Psoas muscle (tissue), 8 donors: Measurements from ENCODE around the gene OR1D5. TPM values are rescaled to one million over a fixed set of nuclear protein-coding genes. Genes with fewer than 3 reads are reported as not detected.

Experiments used
- ATAC-seq, 4 donors: fragments of 200-7000 bp; cut with Tn5 transposase; one replicate each; pipeline ENCODE4 v1.9.1; 2020; ENCODE audit warnings: moderate library complexity in 3 of 4, mild to moderate bottlenecking in 2 of 4
- DNase-seq, 2 donors: peaks; one replicate each; pipeline ENCODE4 v3.0.0-alpha.2; 2020
- H3K27ac ChIP-seq: fragments of 200-600 bp; one replicate; pipeline ENCODE4 v1.8.0; 2022
- H3K27me3 ChIP-seq, 3 donors: fragments of 200-600 bp in 1 of 3; one replicate each; pipeline versions ENCODE4 v1.6.1 to v1.8.0; 2013 to 2022; ENCODE audit warnings: low read length in 2 of 3, mild to moderate bottlenecking in 2 of 3, moderate library complexity in 1 of 3; ENCODE audit not compliant: insufficient read depth in 3 of 3
- H3K36me3 ChIP-seq, 2 donors: fragments of 200-600 bp in 1 of 2; one replicate each; pipeline versions ENCODE4 v1.6.1 to v1.8.0; 2013 to 2022; ENCODE audit warnings: low read depth in 1 of 2, mild to moderate bottlenecking in 1 of 2, moderate library complexity in 1 of 2; ENCODE audit not compliant: insufficient read depth in 1 of 2
- H3K4me1 ChIP-seq: fragments of 200-600 bp; one replicate; pipeline ENCODE4 v1.8.0; 2022
- H3K4me3 ChIP-seq: fragments of 200-600 bp; one replicate; pipeline ENCODE4 v1.8.0; 2022; ENCODE audit warnings: mild to moderate bottlenecking
- H3K9me3 ChIP-seq: fragments of 200-600 bp; one replicate; pipeline ENCODE4 v1.8.0; 2022
- WGBS, 3 donors: extraction: QIAGEN DNeasy Blood & Tissue Kit; methylation state at CpG; one replicate each; pipeline versions ENCODE4 v1.1.6 to v1.1.7; 2013; 5-methylcytosine and 5-hydroxymethylcytosine counted together
- intact Hi-C, 2 donors: fragments of 100-400 bp; cut with DNase I; formaldehyde crosslinking; loops; one replicate each; pipeline versions ENCODE4 v1.11.0 to v1.14.2; 2022
- polyA plus RNA-seq, 3 donors: library from polyadenylated mRNA; stranded (reverse); fragments of 200-250 nt; gene quantifications; one replicate each; pipeline ENCODE4 v1.2.3, GENCODE V29; 2013
- total RNA-seq, 4 donors: library from RNA; stranded (reverse); fragmentation: NEBNext Ultra II Directional in 2 of 4; extraction: Animal tissue kit (Norgen Biotek cat#: 25700) in 2 of 4; gene quantifications; one replicate each; pipeline versions ENCODE4 v1.2.1 to v1.2.4, GENCODE V29; 2021 to 2023
- TF ChIP-seq, protein P1 (sequence below): fragments of 200-600 bp; IDR thresholded peaks from one replicate; pipeline ENCODE4 v1.8.0; 2022; ENCODE audit warnings: antibody characterized with exemption
- donor health status: healthy with polysubstance abuse.
- donor health status: DM: no; HTN: no; CAD: no; lungs with moderate emphysema.
- donor health status: Bipolar disorder and iron deficiency.
- donor health status: healthy.
- donor health status: DM: yes; HTN: yes; CAD: no.
- donor health status: DM: no; HTN: no; CAD: no.
- donor health status: DM: no; HTN: no; CAD: no.
- donor health status: DM: yes; HTN: yes; CAD: no.

Gene OR1D5
- total and polyA plus RNA-seq, 7 donors = not detected

DNA sequence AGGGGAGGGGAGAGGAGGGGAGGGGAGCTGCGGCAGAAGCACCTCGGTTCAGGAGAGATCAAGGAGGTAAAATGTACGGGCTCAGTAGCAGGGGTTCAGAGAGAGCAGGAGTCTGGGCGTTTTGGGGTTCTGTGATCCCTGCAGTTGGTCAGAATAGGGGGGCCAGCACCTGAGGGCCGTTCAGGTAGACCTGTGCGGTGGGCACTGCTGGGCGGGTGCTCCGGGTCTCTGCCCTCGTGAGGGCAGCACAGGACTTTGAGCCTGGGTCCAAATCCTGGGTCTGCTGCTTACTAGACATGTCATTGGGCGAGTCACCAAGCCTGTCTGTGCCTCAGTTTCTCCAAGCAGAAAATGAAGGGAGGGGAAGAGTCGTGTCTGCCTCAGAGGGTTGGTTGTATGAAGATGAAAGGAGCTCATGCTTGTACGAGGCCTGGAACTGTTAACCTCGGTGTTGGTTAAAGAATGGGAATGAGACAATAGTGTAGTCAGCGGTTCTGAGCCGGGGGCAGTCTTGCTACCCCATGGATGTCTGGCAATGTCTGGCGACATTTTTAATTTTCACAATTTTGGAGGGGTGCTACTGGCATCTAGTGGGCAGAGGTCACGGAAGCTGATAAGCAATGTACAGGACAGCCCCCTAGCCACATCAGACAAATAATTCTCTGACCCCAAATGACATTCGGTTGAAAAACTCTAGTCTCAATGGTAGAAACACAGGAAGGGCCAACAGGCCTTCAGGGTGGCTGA, 35.4 kb downstream of the OR1D5 start:
- intact Hi-C loops = no loop called here
- no peak overlapping the region for H3K27ac ChIP-seq
- peak in 1 of 2 donors; percentile 18 for DNase-seq

DNA sequence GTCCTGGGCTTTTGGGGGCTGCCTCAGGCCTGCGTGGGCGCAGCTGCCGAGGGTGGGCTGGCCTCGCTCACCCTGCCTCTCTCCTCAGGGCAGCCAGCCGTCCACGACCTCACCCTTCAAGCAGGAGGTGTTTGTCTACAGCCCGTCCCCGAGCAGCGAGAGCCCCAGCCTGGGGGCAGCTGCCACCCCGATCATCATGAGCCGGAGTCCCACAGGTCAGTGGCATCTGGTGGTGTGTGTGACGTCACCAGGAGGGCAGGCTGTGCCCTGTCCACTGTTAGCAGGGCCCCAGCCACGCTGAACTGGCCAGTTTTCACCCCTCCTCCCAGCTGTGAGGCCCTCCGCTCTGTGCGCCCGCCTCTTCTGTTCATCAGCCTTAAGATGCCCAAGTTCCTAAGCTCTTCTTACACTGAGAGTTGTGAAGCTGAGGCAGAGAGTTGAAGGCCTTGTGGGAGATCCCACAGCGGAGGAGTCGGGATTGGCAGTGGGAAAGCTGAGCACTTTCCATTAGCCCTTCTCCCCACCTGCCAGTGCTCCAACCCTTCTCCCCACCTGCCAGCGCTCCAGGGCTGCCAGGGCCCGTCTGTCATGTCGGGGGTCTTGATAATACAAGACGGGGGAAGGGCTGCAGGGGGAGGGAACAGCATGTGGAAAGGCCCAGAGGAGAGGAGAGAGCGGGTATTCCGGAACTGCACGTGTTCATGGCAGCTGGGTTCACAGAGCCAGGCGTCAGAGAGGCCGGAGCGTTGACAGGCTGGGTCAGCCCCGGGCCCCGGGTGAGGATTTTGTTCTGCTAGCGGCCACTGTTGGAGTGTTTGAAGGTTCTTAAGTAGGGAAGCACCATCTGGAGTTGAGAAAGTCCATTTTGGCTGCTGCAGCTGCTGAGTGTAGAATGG, 36.3 kb downstream of the OR1D5 start:
- ATAC-seq = no peak
- H3K36me3 ChIP-seq = no peaks in the 10 kb centered on the region

More for the DNA sequence above, 35.4 kb downstream of the OR1D5 start:
- ATAC-seq = no peak
- Histone ChIP-seq H3K4me1 (no peaks in the 10 kb centered on the region), H3K9me3 (peaks cover 1% of the 10 kb centered on the region), H3K27me3 (peaks cover 0 to 2% (median 0%) of the 10 kb centered on the region in 3 donors), H3K36me3 (no peaks in the 10 kb centered on the region), H3K4me3 (no peak overlapping the region)
- WGBS, 3 donors = 79 to 87% (median 82%) methylated on average over 18 of the region's 18 CpGs
- TF ChIP-seq, protein P1, sequence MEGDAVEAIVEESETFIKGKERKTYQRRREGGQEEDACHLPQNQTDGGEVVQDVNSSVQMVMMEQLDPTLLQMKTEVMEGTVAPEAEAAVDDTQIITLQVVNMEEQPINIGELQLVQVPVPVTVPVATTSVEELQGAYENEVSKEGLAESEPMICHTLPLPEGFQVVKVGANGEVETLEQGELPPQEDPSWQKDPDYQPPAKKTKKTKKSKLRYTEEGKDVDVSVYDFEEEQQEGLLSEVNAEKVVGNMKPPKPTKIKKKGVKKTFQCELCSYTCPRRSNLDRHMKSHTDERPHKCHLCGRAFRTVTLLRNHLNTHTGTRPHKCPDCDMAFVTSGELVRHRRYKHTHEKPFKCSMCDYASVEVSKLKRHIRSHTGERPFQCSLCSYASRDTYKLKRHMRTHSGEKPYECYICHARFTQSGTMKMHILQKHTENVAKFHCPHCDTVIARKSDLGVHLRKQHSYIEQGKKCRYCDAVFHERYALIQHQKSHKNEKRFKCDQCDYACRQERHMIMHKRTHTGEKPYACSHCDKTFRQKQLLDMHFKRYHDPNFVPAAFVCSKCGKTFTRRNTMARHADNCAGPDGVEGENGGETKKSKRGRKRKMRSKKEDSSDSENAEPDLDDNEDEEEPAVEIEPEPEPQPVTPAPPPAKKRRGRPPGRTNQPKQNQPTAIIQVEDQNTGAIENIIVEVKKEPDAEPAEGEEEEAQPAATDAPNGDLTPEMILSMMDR = no peak

DNA sequence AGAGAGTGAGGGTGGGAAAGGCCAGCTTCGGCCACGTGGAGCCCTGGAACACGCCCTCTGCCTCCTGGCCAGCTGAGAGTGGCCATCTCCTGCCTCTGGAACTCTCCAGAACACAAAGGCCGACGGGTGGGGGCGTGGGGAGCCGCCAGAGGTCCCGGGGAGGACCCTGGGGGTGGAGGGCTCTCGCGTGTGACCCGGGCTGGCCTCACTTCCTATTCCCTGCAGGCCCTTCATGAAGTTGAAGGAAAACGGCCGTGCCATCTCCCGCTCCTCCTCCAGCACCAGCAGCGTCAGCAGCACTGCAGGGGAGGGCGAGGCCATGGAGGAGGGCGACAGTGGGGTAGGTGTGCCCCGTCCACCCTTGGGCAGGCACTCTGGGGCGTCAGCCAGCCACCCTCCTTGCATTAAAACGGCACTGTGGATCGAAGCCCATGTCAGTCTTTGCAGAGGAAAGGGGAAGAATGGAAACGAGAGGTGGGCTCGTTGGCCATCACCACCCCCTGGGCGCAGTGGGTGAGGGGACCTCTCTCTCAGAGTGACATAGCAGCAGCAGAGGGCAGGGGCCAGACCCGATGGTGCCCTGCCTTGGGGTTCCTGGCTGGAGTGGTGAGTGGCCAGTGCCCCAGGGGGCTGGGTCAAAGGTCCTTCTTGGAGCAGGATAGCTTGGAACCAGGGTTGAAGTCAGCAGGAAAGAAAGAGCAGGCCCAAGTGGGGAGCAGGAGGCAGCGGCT, 37.1 kb downstream of the OR1D5 start:
- 75 to 77% (median 77%) methylated on average over 22 to 26 of the region's 26 CpGs for WGBS, 3 donors
- Histone ChIP-seq H3K4me3 (no peak overlapping the region), H3K36me3 (no peaks in the 10 kb centered on the region), H3K9me3 (peaks cover 10% of the 10 kb centered on the region), H3K27ac (no peak overlapping the region), H3K27me3 (peaks cover 0 to 2% (median 0%) of the 10 kb centered on the region in 3 donors), H3K4me1 (no peaks in the 10 kb centered on the region)
- intact Hi-C loops = no loop called here
- TF ChIP-seq, protein P1 = no peak
- no peak for ATAC-seq
- no peak for DNase-seq

More for the DNA sequence above, 36.3 kb downstream of the OR1D5 start:
- no peak overlapping the region for H3K4me3 ChIP-seq
- no peak overlapping the region for H3K27ac ChIP-seq
- H3K4me1 ChIP-seq = no peaks in the 10 kb centered on the region
- H3K9me3 ChIP-seq = peaks cover 10% of the 10 kb centered on the region
- H3K27me3 ChIP-seq = peaks cover 0 to 2% (median 0%) of the 10 kb centered on the region in 3 donors
- TF ChIP-seq, protein P1 = no peak
- peak in 1 of 2 donors; percentile 36 for DNase-seq
- WGBS, 3 donors = 71 to 74% (median 72%) methylated on average over 31 of the region's 31 CpGs
- intact Hi-C loops = no loop called here

DNA sequence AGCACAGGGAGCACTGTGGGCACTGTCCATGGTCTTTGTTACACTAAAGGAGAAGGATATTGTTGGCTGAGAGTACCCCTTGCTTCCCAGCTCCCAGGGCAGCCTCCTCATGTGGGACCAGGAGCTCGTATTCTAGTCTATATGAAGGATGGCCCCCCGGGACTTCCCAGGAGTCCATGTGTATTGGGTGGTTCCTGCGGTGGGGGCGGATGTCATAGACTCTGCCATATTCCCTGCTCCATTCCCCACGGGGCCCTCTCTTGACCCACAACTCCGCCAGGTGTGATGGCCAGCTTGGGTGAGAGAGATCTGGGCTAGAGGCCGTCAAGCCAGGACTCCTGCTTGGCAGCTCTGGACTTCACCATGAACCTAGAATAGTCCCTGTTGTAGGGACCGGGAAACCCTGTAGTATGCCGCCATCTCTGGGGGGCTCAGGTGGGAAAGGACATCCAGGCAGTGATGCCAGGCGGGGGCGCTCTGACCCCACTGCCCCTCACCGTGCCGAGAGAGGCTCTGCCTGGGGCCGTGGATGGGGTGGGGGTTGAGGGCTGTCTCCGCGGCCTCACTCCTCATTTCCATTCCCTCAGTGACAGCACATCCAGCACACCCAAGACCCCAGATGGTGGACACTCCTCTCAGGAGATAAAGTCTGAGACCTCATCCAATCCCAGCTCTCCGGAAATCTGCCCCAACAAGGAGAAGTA, 37.8 kb downstream of the OR1D5 start:
- WGBS, 3 donors = 88 to 92% (median 92%) methylated on average over 14 to 17 of the region's 17 CpGs
- intact Hi-C loops = no loop called here
- no peaks in the 10 kb centered on the region for H3K4me1 ChIP-seq
- H3K9me3 ChIP-seq = peaks cover 10% of the 10 kb centered on the region
- ATAC-seq (no peak), DNase-seq (peak in 1 of 2 donors; percentile 23)
- TF ChIP-seq, protein P1 = no peak
- H3K36me3 ChIP-seq = no peaks in the 10 kb centered on the region
- H3K27me3 ChIP-seq = peaks cover 0 to 2% (median 0%) of the 10 kb centered on the region in 3 donors
- no peak overlapping the region for H3K4me3 ChIP-seq
- no peak overlapping the region for H3K27ac ChIP-seq
